NB4 (cell line): Measurements from ENCODE around the gene HENMT1.

Source experiments
- POLR2A ChIP-seq: IDR thresholded peaks from 2 replicates; pipeline ENCODE4 v1.6.1; 2011; ENCODE audit warnings: mild to moderate bottlenecking; ENCODE audit not compliant: insufficient read length; ENCODE audit errors: extremely low read depth
- TF ChIP-seq, protein P1 (sequence below): IDR thresholded peaks from one replicate; pipeline ENCODE4 v1.5.1; 2012; ENCODE audit warnings: low read depth, low read length

DNA sequence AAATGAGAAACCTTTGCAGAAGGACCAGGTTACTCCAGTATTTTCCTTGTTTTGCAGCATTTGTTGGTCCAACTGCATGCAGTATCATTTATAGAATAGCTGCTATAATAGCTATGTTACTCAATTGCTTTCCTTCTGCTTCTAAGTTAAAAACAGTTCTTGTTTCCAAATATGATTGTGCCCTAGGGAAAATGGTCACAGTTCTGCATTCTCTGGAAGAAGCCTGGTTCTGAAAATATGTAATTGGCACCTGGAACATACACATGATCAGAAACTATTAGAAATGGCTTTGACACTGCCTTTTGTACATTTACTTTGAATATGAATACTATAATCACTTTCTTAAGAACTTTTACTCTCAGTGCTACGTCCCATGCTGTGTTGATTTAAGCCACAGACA lies 33.6 kb downstream of the HENMT1 start:
- no peak for TF ChIP-seq POLR2A
- TF ChIP-seq, protein P1, sequence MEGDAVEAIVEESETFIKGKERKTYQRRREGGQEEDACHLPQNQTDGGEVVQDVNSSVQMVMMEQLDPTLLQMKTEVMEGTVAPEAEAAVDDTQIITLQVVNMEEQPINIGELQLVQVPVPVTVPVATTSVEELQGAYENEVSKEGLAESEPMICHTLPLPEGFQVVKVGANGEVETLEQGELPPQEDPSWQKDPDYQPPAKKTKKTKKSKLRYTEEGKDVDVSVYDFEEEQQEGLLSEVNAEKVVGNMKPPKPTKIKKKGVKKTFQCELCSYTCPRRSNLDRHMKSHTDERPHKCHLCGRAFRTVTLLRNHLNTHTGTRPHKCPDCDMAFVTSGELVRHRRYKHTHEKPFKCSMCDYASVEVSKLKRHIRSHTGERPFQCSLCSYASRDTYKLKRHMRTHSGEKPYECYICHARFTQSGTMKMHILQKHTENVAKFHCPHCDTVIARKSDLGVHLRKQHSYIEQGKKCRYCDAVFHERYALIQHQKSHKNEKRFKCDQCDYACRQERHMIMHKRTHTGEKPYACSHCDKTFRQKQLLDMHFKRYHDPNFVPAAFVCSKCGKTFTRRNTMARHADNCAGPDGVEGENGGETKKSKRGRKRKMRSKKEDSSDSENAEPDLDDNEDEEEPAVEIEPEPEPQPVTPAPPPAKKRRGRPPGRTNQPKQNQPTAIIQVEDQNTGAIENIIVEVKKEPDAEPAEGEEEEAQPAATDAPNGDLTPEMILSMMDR, result no peak
